ENCODE results near the gene PTDSS2. TPM values are rescaled to one million over a fixed set of nuclear protein-coding genes. Genes with fewer than 3 reads are reported as not detected.

Gene PTDSS2
- total RNA-seq, 1 experiment from 2014 or later: 49.5 TPM

GRCh38 chr11:454801-455565, 4.9 kb downstream of the PTDSS2 start (continued):
- TF ChIP-seq ZNF281 (CRISPR knock-in tag; IDR thresholded peaks at IDR 0.05): no peak
- TF ChIP-seq RORB (CRISPR knock-in tag; IDR thresholded peaks at IDR 0.05): no peak
- no peak for TF ChIP-seq USF2 (CRISPR knock-in tag; IDR thresholded peaks at IDR 0.05)
- no peak for TF ChIP-seq IRF2 (CRISPR knock-in tag; IDR thresholded peaks at IDR 0.05; ENCODE audit: borderline replicate concordance, low read depth)
- no peak for TF ChIP-seq ZNF232 (CRISPR knock-in tag; IDR thresholded peaks at IDR 0.05)

GRCh38 chr11:455566-456147, 5.6 kb downstream of the PTDSS2 start:
- peaks cover 42% of the 10 kb centered on the region for H3K4me1 Mint-ChIP-seq
- ATAC-seq (no peak), DNase-seq (ENCODE audit: low spot score) (no peak)
- TF ChIP-seq, protein P1, sequence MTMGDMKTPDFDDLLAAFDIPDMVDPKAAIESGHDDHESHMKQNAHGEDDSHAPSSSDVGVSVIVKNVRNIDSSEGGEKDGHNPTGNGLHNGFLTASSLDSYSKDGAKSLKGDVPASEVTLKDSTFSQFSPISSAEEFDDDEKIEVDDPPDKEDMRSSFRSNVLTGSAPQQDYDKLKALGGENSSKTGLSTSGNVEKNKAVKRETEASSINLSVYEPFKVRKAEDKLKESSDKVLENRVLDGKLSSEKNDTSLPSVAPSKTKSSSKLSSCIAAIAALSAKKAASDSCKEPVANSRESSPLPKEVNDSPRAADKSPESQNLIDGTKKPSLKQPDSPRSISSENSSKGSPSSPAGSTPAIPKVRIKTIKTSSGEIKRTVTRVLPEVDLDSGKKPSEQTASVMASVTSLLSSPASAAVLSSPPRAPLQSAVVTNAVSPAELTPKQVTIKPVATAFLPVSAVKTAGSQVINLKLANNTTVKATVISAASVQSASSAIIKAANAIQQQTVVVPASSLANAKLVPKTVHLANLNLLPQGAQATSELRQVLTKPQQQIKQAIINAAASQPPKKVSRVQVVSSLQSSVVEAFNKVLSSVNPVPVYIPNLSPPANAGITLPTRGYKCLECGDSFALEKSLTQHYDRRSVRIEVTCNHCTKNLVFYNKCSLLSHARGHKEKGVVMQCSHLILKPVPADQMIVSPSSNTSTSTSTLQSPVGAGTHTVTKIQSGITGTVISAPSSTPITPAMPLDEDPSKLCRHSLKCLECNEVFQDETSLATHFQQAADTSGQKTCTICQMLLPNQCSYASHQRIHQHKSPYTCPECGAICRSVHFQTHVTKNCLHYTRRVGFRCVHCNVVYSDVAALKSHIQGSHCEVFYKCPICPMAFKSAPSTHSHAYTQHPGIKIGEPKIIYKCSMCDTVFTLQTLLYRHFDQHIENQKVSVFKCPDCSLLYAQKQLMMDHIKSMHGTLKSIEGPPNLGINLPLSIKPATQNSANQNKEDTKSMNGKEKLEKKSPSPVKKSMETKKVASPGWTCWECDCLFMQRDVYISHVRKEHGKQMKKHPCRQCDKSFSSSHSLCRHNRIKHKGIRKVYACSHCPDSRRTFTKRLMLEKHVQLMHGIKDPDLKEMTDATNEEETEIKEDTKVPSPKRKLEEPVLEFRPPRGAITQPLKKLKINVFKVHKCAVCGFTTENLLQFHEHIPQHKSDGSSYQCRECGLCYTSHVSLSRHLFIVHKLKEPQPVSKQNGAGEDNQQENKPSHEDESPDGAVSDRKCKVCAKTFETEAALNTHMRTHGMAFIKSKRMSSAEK (CRISPR knock-in tag; IDR thresholded peaks at IDR 0.05; ENCODE audit: borderline replicate concordance): no peak
- TF ChIP-seq, protein P2, sequence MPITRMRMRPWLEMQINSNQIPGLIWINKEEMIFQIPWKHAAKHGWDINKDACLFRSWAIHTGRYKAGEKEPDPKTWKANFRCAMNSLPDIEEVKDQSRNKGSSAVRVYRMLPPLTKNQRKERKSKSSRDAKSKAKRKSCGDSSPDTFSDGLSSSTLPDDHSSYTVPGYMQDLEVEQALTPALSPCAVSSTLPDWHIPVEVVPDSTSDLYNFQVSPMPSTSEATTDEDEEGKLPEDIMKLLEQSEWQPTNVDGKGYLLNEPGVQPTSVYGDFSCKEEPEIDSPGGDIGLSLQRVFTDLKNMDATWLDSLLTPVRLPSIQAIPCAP (CRISPR knock-in tag; IDR thresholded peaks at IDR 0.05): no peak
- TF ChIP-seq ATF2 (CRISPR knock-in tag; IDR thresholded peaks at IDR 0.05; ENCODE audit: borderline replicate concordance, low read depth) (no peak), ZNF671 (CRISPR knock-in tag; IDR thresholded peaks at IDR 0.05) (no peak), ZNF138 (CRISPR knock-in tag; conservative IDR thresholded peaks at IDR 0.05) (no peak)
- H3K27me3 Mint-ChIP-seq (ENCODE audit: low read depth): no peaks in the 10 kb centered on the region
- ChIA-PET CTCF (interaction anchor here (0.6 to 1.4 kb wide), 4 partner anchors 8 to 114 kb away, joined by 5 to 7 read pairs (median 5); no protein-coding TSS in a partner anchor), POLR2A (interaction anchor here (0.7 kb wide), 1 partner anchor 12 kb away, joined by 3 read pairs; no protein-coding TSS in a partner anchor)
- H3K36me3 Mint-ChIP-seq: peaks cover 25% of the 10 kb centered on the region; the same call in 1 of the 2 replicates
- H3K27ac Mint-ChIP-seq: peak overlapping the region; percentile 94
- no peak overlapping the region for H3K4me3 Mint-ChIP-seq
- H3K9me3 Mint-ChIP-seq: no peaks in the 10 kb centered on the region

DNA sequence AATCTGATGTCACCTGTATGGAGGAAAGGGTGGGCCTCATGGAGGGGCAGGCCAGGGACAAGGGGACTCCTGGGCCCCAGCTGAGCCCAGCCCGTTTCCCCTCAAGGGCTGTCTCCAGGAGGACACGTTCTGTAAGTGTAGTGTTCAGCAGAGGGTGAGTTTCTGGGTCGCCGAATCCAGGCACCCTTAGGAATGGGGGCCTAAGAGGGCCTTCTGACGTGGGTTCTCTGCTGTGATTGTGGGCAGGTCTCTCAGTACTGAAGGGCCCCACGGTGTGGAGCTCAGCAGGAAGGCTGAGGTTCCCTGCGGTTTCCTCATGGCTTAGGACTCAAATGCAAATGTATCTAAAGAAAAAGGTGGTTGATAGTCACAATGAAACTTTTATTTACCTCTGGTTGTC, 6.5 kb downstream of the PTDSS2 start:
- ChIA-PET POLR2A (interaction anchor here (0.6 to 0.7 kb wide), 2 partner anchors 13 to 420 kb away, joined by 3 read pairs; no protein-coding TSS in a partner anchor), CTCF (interaction anchor here (0.6 to 1.4 kb wide), 4 partner anchors 8 to 113 kb away, joined by 5 to 7 read pairs (median 5); no protein-coding TSS in a partner anchor)
- ATAC-seq: no peak
- H3K4me1 Mint-ChIP-seq: peaks cover 35% of the 10 kb centered on the region
- H3K27me3 Mint-ChIP-seq (ENCODE audit: low read depth): no peaks in the 10 kb centered on the region
- no peak for DNase-seq (ENCODE audit: low spot score)
- peaks cover 25% of the 10 kb centered on the region; the same call in 1 of the 2 replicates for H3K36me3 Mint-ChIP-seq
- no peak for TF ChIP-seq MLX (CRISPR knock-in tag; IDR thresholded peaks at IDR 0.05)
- TF ChIP-seq ZNF263 (CRISPR knock-in tag; IDR thresholded peaks at IDR 0.05; ENCODE audit: low read depth): no peak
- TF ChIP-seq ZNF423 (CRISPR knock-in tag; IDR thresholded peaks at IDR 0.05): peak; percentile 95
- no peak for TF ChIP-seq USF2 (CRISPR knock-in tag; IDR thresholded peaks at IDR 0.05)
- TF ChIP-seq, protein P3, sequence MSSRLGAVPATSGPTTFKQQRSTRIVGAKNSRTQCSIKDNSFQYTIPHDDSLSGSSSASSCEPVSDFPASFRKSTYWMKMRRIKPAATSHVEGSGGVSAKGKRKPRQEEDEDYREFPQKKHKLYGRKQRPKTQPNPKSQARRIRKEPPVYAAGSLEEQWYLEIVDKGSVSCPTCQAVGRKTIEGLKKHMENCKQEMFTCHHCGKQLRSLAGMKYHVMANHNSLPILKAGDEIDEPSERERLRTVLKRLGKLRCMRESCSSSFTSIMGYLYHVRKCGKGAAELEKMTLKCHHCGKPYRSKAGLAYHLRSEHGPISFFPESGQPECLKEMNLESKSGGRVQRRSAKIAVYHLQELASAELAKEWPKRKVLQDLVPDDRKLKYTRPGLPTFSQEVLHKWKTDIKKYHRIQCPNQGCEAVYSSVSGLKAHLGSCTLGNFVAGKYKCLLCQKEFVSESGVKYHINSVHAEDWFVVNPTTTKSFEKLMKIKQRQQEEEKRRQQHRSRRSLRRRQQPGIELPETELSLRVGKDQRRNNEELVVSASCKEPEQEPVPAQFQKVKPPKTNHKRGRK (CRISPR knock-in tag; IDR thresholded peaks at IDR 0.05; ENCODE audit: borderline replicate concordance): no peak
- TF ChIP-seq ZNF138 (CRISPR knock-in tag; conservative IDR thresholded peaks at IDR 0.05): no peak
- no peaks in the 10 kb centered on the region for H3K9me3 Mint-ChIP-seq
- H3K4me3 Mint-ChIP-seq: no peak overlapping the region
- H3K27ac Mint-ChIP-seq: peak overlapping the region; percentile 92
